Activated effector memory CD4-positive, alpha-beta T cell treated with Interleukin-2 at 50 U/mL for 16 hours (primary cell): ENCODE data around the gene VSTM1.

Experiments used
- DNase-seq: peaks from one replicate; pipeline ENCODE4 v3.0.0-alpha.2; 2020

VSTM1 gene

DNA sequence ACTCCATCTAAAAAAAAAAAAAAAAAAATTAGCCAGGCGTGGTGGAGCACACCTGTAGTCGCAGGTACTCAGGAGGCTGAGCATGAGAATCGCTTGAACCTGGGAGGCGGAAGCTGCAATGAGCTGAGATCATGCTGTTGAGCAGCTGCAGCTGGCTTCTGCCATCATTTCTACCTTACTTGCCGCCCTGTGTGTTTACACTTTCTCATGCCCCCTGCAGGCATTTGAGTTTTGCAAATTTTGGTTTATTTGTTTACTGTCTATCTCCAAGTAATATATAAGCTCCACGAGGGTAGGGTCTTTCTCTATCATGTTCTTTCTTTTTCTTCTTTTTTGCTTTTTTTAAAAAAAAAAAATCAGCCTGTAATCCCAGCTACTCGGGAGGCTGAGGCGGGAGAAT lies 54.3 kb downstream of the VSTM1 start:
- no peak for DNase-seq

GRCh38 chr19:54002495-54003315 lies 61.0 kb downstream of the VSTM1 start:
- DNase-seq = no peak

DNA sequence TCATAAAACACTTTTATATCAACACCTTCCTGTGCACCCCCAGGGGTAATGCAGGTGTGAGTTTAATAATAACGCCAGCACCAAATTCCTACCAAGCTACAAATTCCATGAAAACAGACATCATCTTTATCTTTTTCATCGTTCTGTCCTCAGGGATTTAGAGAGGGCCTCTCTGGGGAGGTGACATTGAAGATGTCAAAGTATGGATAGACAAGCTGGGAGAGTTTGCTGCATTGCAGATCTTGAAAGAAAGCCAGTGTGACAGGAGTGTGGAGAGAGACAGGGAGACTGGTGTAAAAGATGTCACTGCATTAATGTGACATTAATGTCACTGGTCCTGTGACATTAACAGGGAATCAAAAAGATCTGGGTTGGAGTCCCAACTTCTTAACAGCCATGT lies 62.2 kb downstream of the VSTM1 start:
- DNase-seq = no peak

- DNase-seq = no peak
Observed at GRCh38 chr19:53999694-54000093, 64.0 kb downstream of the VSTM1 start.

DNA sequence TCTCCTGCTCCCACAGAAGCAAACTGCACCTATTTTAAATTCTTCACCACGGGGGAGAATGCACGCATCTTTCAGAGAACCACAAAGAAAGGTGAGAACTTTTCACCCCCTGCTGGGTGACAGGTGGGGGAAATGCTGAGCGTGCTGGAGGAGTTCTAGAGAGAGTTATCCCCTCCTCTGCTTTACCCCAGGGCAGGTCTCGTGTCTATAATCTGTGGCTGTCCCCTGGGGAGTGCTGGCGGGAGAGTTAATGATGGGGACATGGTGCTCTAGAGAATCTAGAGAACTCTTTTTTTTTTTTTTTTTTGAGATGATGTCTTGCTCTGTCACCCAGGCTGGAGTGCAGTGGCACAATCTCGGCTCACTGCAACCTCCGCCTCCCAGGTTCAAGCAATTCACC lies 65.5 kb downstream of the VSTM1 start:
- no peak for DNase-seq

DNA sequence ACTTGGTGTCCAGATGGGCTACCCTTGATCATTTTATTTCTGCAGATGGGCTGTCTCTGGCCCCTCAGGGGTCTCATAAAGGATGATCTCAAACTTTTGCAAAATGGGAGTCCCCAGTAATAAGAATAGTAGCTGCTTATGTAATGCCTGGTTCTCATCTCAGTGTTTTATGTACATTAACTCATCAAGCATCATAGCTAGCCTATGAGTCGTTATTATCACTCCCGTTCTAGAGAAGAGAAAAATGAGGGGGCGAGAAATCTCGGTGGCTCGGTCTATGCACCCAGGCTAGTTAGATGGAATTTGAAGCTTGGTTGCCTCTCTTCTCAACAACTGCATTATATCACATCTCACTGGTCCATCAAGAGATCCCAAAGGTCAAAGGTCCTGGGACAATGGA lies 68.9 kb downstream of the VSTM1 start:
- no peak for DNase-seq

- DNase-seq = no peak
Observed at GRCh38 chr19:53993448-53993847, 70.2 kb downstream of the VSTM1 start.

DNA sequence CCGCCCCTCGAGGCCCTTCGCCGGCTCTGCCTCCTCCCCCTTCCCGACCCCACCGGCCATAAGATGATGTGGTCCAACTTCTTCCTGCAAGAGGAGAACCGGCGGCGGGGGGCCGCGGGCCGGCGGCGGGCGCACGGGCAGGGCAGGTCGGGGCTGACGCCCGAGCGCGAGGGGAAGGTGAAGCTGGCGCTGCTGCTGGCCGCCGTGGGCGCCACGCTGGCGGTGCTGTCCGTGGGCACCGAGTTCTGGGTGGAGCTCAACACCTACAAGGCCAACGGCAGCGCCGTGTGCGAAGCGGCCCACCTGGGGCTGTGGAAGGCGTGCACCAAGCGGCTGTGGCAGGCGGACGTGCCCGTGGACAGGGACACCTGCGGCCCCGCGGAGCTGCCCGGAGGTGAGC lies 70.9 kb downstream of the VSTM1 start:
- DNase-seq = no peak

DNA sequence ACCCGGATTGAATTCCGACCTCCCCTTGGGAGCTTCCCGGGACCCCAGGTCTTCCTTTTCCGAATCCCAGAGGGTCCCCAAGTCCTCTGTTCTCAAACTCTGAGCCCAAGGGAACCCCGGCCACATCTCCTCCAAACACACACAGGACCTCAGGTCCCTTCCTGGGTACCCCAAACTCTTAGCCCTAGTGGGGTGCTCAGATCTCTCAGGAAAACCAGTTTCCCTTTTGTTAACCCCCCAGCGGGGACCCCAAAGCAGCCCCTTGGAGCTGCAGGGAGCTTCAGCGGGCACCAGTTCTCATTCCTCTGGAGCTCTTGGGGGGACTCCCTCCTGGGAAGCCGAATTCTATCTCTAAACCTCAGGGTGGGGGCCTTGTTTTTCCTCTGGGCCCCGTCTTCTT lies 71.5 kb downstream of the VSTM1 start:
- DNase-seq = no peak

DNA sequence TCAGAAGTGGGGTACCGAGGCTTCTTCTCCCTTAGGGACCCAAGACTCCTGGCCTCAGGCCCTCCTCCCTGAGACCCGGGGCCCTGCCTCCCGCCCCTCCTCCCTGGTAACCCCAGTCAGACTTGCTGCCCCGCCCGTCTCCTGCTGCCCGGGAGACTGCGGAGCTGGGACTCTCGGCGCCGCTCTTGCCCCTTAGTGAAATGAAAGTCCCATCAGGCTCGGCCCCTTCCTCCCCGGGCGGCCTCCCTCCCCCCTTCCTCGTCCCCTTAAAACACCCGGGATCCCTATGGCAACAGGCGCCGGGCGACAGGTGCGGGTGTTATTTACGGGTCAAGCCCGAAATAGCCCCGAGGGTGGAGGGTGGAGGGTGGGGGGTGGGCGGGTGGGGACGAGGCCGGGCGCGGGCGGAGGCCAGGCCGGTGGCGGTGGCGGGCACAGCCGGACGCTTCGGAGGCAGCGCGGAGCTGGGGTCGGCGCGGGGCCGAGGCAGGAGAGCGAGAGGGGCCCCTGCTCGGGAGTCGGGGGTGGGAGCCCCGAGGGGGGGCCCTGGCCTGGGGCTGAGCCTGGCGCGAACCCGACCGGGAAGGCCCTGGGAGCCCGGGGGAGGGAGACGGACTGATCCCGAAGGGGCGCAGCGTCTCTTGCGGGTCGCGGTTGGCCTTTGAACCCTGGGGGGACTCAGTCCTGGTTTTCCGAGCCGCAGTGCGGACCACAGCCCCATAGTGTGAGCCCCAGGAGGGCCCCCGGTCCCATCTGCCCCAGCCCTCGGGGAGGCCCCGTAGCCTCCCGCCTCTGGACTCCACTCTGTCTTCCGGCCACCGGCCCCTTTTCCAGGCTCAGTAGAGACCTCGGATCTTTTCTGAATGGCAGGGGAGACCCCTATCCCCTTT lies 72.2 kb downstream of the VSTM1 start, which contains the start of gene CACNG6:
CACNG6 (plus strand) TSS at position 414 of the 890 bp plus-strand sequence. CDS start 1,241 bp downstream, outside the sequence.
- DNase-seq = no peak
